Fibroblast of lung (primary cell): ENCODE results near the gene SYT7.

Source experiments
- CTCF ChIP-seq, 2 donors: IDR thresholded peaks in 1 of 2; conservative IDR thresholded peaks in 1 of 2; 1 replicate in 1 of 2; 2 replicates in 1 of 2; pipeline ENCODE4 v1.5.1; 2011 to 2012; ENCODE audit warnings: low read length in 2 of 2, control low read depth in 1 of 2, inconsistent platforms in 1 of 2, low read depth in 1 of 2, mild to moderate bottlenecking in 1 of 2
- EZH2 ChIP-seq: IDR thresholded peaks from 2 replicates; pipeline ENCODE4 v1.5.1; 2012; ENCODE audit warnings: low read length, control low read depth, mild to moderate bottlenecking; ENCODE audit errors: missing control alignments

- TF ChIP-seq CTCF (conservative IDR thresholded peaks at IDR 0.05 in 1 of 2, IDR thresholded peaks at IDR 0.05 in 1 of 2; ENCODE audit: low read depth in 1 of 2, low read length in 2 of 2) (no peak), EZH2 (no peak)
Observed at GRCh38 chr11:61477126-61477525, 103.8 kb downstream of the SYT7 start.
